Neural progenitor cell (in vitro differentiated cells): ENCODE results near the gene ETV6. TPM values are rescaled to one million over a fixed set of nuclear protein-coding genes. Genes with fewer than 3 reads are reported as not detected.

Experiments used
- DNase-seq: peaks from one replicate; pipeline ENCODE4 v3.0.0-alpha.2; 2016; ENCODE audit warnings: low spot score
- H2AFZ ChIP-seq: fragments of 200-600 bp; sonication (generic); replicated peaks from 2 replicates; pipeline ENCODE4 v1.6.1; 2016; ENCODE audit warnings: antibody characterized with exemption
- H3F3A ChIP-seq: fragments of 200-600 bp; sonication (generic); 2 replicates; pipeline ENCODE4 v1.6.1; 2016; ENCODE audit warnings: antibody characterized with exemption, low read depth
- H3K27ac ChIP-seq: fragments of 200-600 bp; sonication (generic); 2 replicates; pipeline ENCODE4 v1.5.1; 2016; ENCODE audit warnings: mild to moderate bottlenecking
- H3K27me3 ChIP-seq: fragments of 200-600 bp; sonication (generic); 2 replicates; pipeline ENCODE4 v1.6.1; 2016; ENCODE audit warnings: mild to moderate bottlenecking, moderate library complexity
- H3K36me3 ChIP-seq: fragments of 200-600 bp; sonication (generic); 2 replicates; pipeline ENCODE4 v1.5.1; 2016
- H3K4me1 ChIP-seq: fragments of 200-600 bp; sonication (generic); 2 replicates; pipeline ENCODE4 v1.6.1; 2016; ENCODE audit warnings: mixed run types
- H3K4me2 ChIP-seq: fragments of 200-600 bp; sonication (generic); 2 replicates; pipeline ENCODE4 v1.6.1; 2016
- H3K4me3 ChIP-seq: fragments of 200-600 bp; sonication (generic); 2 replicates; pipeline ENCODE4 v1.5.1; 2016
- H3K79me2 ChIP-seq: fragments of 200-600 bp; sonication (generic); 2 replicates; pipeline ENCODE4 v1.6.1; 2016; ENCODE audit warnings: low read depth
- H3K9ac ChIP-seq: fragments of 200-600 bp; sonication (generic); 2 replicates; pipeline ENCODE4 v1.6.1; 2016
- H3K9me3 ChIP-seq: fragments of 200-600 bp; sonication (generic); 2 replicates; pipeline ENCODE4 v1.5.1; 2016; ENCODE audit warnings: low read depth
- H4K20me1 ChIP-seq: fragments of 200-600 bp; sonication (generic); 2 replicates; pipeline ENCODE4 v1.6.1; 2016; ENCODE audit warnings: low read depth
- H3K27ac Mint-ChIP-seq: 3 replicates; pipeline ENCODE4 v1.8.0; 2021; ENCODE audit warnings: mixed read lengths
- H3K27me3 Mint-ChIP-seq: 2 replicates; pipeline ENCODE4 v1.8.0; 2022; ENCODE audit warnings: low read depth, mild to moderate bottlenecking, inconsistent platforms, moderate library complexity, mixed read lengths; ENCODE audit not compliant: insufficient read depth
- H3K36me3 Mint-ChIP-seq: 3 replicates; pipeline ENCODE4 v1.8.0; 2021; ENCODE audit warnings: mixed read lengths
- H3K4me1 Mint-ChIP-seq: 3 replicates; pipeline ENCODE4 v1.8.0; 2021; ENCODE audit warnings: mixed read lengths
- H3K4me3 Mint-ChIP-seq: 3 replicates; pipeline ENCODE4 v1.8.0; 2021; ENCODE audit warnings: mild to moderate bottlenecking, moderate library complexity, mixed read lengths
- H3K9me3 Mint-ChIP-seq: 3 replicates; pipeline ENCODE4 v1.8.0; 2020; ENCODE audit warnings: mixed read lengths
- EZH2 ChIP-seq: fragments of 200-600 bp; sonication (generic); IDR thresholded peaks from 2 replicates; pipeline ENCODE4 v1.6.1; 2017; ENCODE audit warnings: antibody characterized with exemption, mild to moderate bottlenecking, moderate library complexity
- EZH2phosphoT487 ChIP-seq: fragments of 200-600 bp; sonication (generic); IDR thresholded peaks from 2 replicates; pipeline ENCODE4 v1.6.1; 2017; ENCODE audit warnings: antibody characterized with exemption
- total RNA-seq: library from RNA; depleted of rRNA; stranded (reverse); fragments of >200 nt; gene quantifications from 2 replicates; pipeline ENCODE4 v1.2.3, GENCODE V29; 2015; ENCODE audit warnings: low replicate concordance
- TF ChIP-seq, protein P1 (sequence below): fragments of 200-600 bp; sonication (generic); IDR thresholded peaks from 2 replicates; pipeline ENCODE4 v1.5.1; 2017; ENCODE audit warnings: antibody characterized with exemption, mild to moderate bottlenecking

The ETV6 gene
- total RNA-seq, 1 donor from 2014 or later, result 6.2 TPM

DNA sequence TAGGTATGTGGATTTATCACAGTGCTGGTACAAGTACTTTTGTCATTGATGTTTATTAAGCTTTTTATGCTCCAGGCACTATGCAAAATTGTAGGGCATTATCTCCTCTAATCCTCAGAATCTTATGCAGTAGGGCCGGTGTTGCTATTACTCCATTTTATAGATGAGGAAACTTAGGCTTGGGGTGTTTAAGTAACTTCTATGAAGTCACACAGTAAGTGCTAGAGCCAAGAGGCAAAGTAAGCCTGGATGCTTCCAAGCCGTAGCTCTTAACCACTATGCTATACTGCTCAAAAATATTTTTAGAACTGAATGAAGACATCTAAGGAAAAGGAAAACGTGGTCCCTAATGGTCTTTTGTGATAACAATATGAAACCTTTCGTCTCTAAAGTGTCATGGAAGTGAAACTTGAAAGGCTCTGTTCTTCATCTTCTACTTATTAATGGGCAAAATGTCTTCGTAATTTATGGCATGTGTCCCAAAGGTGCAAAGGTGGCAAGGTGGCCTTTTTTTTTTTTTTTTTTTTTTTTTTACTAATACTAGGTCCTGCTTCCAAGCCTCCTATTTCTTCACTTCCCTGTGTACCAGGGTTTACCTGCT, 85.2 kb downstream of the ETV6 start:
- Histone ChIP-seq H3K4me2 (no peak overlapping the region), H3K4me1 (no peaks in the 10 kb centered on the region), H3K27ac (no peak overlapping the region), H3F3A (no peaks in the 10 kb centered on the region), H3K9ac (no peak overlapping the region), H3K9me3 (no peaks in the 10 kb centered on the region), H3K27me3 (no peaks in the 10 kb centered on the region), H2AFZ (no peak overlapping the region), H3K79me2 (no peaks in the 10 kb centered on the region), H4K20me1 (no peaks in the 10 kb centered on the region), H3K4me3 (no peak overlapping the region), H3K36me3 (no peaks in the 10 kb centered on the region)
- no peak for DNase-seq
- H3K27ac Mint-ChIP-seq, result no peak overlapping the region
- TF ChIP-seq EZH2 (no peak), EZH2phosphoT487 (no peak)
- TF ChIP-seq, protein P1, sequence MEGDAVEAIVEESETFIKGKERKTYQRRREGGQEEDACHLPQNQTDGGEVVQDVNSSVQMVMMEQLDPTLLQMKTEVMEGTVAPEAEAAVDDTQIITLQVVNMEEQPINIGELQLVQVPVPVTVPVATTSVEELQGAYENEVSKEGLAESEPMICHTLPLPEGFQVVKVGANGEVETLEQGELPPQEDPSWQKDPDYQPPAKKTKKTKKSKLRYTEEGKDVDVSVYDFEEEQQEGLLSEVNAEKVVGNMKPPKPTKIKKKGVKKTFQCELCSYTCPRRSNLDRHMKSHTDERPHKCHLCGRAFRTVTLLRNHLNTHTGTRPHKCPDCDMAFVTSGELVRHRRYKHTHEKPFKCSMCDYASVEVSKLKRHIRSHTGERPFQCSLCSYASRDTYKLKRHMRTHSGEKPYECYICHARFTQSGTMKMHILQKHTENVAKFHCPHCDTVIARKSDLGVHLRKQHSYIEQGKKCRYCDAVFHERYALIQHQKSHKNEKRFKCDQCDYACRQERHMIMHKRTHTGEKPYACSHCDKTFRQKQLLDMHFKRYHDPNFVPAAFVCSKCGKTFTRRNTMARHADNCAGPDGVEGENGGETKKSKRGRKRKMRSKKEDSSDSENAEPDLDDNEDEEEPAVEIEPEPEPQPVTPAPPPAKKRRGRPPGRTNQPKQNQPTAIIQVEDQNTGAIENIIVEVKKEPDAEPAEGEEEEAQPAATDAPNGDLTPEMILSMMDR, result no peak
- peaks cover 7% of the 10 kb centered on the region for H3K4me1 Mint-ChIP-seq
- H3K36me3 Mint-ChIP-seq, result peaks cover 2% of the 10 kb centered on the region
- no peaks in the 10 kb centered on the region for H3K27me3 Mint-ChIP-seq
- no peak overlapping the region for H3K4me3 Mint-ChIP-seq
- H3K9me3 Mint-ChIP-seq, result no peaks in the 10 kb centered on the region

DNA sequence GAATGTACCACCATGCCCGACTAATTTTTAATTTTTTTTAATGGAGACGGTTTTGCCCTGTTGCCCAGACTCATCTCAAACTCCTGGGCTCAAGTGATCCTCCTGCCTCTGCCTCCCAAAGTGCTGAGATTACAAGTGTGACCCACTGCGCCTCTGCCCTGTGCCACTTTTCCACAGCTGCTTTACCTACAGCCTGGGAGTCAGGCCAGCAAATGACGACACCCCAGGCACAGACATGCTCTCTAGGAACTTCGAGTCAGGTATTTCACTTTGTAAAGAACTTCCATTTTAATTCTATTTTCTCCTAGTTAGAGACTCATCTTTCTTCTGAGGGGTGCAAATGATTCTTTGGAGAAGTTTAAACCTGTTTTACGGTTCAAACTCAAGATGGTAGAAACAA, 89.0 kb downstream of the ETV6 start:
- Mint-ChIP-seq H3K4me3 (no peak overlapping the region), H3K36me3 (peaks cover 2% of the 10 kb centered on the region), H3K4me1 (peaks cover 5% of the 10 kb centered on the region), H3K9me3 (no peaks in the 10 kb centered on the region), H3K27ac (no peak overlapping the region), H3K27me3 (no peaks in the 10 kb centered on the region)
- Histone ChIP-seq H3K27me3 (no peaks in the 10 kb centered on the region), H3K4me2 (no peak overlapping the region), H4K20me1 (peaks cover 7% of the 10 kb centered on the region), H2AFZ (no peak overlapping the region), H3K79me2 (no peaks in the 10 kb centered on the region), H3K4me3 (no peak overlapping the region), H3K9me3 (no peaks in the 10 kb centered on the region), H3F3A (peaks cover 15% of the 10 kb centered on the region), H3K27ac (no peak overlapping the region), H3K9ac (no peak overlapping the region), H3K36me3 (no peaks in the 10 kb centered on the region), H3K4me1 (peaks cover 9% of the 10 kb centered on the region)
- TF ChIP-seq, protein P1, result no peak
- TF ChIP-seq EZH2 (no peak), EZH2phosphoT487 (no peak)
- no peak for DNase-seq

DNA sequence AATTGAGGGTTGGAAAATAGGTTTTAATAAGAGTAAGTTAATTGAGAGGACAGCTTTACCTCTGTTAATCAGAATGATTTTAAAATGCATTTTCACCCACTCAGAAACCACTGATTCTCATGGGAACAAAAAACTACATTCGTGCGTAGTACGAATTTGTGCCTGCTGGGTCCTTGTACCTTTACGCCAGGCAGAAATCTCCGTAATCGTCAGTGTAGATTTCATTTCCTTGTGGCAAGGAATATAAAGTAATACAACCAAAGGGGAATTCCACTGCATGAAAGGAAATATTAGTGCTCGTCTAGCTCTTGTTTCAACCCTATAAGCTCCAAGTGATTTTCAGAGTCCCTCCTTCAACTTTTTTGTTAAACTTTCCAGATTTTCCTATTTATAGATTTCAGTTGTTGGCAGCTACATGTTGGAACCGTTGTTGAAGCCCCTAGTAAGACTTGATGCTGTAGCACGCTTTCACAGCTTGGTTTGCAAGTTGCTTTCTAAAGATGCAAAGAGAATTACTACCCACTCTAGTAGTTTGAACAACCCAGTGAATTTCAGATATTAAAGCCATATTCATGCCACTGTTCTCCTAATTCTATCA, 90.6 kb downstream of the ETV6 start:
- H3K4me3 Mint-ChIP-seq, result no peak overlapping the region
- Histone ChIP-seq H3F3A (peaks cover 25% of the 10 kb centered on the region), H2AFZ (no peak overlapping the region), H4K20me1 (peaks cover 18% of the 10 kb centered on the region), H3K9ac (no peak overlapping the region), H3K79me2 (no peaks in the 10 kb centered on the region), H3K4me2 (no peak overlapping the region), H3K4me3 (no peak overlapping the region), H3K9me3 (no peaks in the 10 kb centered on the region), H3K36me3 (no peaks in the 10 kb centered on the region), H3K4me1 (peaks cover 19% of the 10 kb centered on the region), H3K27ac (no peak overlapping the region), H3K27me3 (no peaks in the 10 kb centered on the region)
- H3K36me3 Mint-ChIP-seq, result peaks cover 2% of the 10 kb centered on the region
- peaks cover 17% of the 10 kb centered on the region for H3K4me1 Mint-ChIP-seq
- H3K27me3 Mint-ChIP-seq, result peaks cover 3% of the 10 kb centered on the region
- no peaks in the 10 kb centered on the region for H3K9me3 Mint-ChIP-seq
- TF ChIP-seq EZH2 (no peak), EZH2phosphoT487 (no peak)
- TF ChIP-seq, protein P1, result no peak
- no peak for DNase-seq
- no peak overlapping the region for H3K27ac Mint-ChIP-seq
